PFSK-1 (cell line): ENCODE data around the gene ANKAR.

ENCODE experiments used
- POLR2AphosphoS5 ChIP-seq: IDR thresholded peaks from 2 replicates; pipeline ENCODE4 v1.6.1; 2012; ENCODE audit warnings: low read depth, mild to moderate bottlenecking, control low read depth, low read length, moderate library complexity
- SIN3A ChIP-seq: IDR thresholded peaks from 2 replicates; pipeline ENCODE4 v1.6.1; 2012; ENCODE audit warnings: mild to moderate bottlenecking, low read length, moderate library complexity, borderline replicate concordance; ENCODE audit not compliant: insufficient read depth
- TAF1 ChIP-seq: IDR thresholded peaks from 2 replicates; pipeline ENCODE4 v1.6.1; 2012; ENCODE audit warnings: low read length, control low read depth, borderline replicate concordance; ENCODE audit not compliant: insufficient read depth
- TF ChIP-seq, protein P1 (sequence below), 2 experiments: IDR thresholded peaks; 2 replicates each; pipeline versions ENCODE4 v1.6.1 to v1.8.0; 2011 to 2012; ENCODE audit warnings: low read depth in 2 of 2, low read length in 2 of 2, control low read depth in 1 of 2, inconsistent platforms in 1 of 2, mild to moderate bottlenecking in 1 of 2, moderate library complexity in 1 of 2; ENCODE audit not compliant: insufficient read depth in 1 of 2

DNA sequence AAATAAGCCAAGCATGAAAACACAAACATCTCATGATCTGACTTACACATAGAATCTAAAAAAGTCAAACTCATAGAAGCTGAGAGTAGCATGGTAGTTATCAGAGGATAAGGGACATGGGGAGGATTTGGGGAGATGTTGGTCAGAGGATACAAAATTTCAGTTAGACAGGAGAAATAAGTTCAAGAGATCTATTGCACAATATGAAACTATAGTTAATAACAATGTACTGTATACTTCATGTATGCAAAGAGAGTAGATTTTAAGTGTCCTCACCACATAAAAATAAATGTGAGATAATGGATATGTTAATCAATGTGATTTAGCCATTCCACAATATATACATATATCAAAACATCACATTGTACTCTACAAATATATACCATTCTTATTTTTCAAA, 23.2 kb upstream of the ANKAR start:
- TF ChIP-seq POLR2AphosphoS5, result no peak
- no peak for TF ChIP-seq SIN3A
- TF ChIP-seq, protein P1, sequence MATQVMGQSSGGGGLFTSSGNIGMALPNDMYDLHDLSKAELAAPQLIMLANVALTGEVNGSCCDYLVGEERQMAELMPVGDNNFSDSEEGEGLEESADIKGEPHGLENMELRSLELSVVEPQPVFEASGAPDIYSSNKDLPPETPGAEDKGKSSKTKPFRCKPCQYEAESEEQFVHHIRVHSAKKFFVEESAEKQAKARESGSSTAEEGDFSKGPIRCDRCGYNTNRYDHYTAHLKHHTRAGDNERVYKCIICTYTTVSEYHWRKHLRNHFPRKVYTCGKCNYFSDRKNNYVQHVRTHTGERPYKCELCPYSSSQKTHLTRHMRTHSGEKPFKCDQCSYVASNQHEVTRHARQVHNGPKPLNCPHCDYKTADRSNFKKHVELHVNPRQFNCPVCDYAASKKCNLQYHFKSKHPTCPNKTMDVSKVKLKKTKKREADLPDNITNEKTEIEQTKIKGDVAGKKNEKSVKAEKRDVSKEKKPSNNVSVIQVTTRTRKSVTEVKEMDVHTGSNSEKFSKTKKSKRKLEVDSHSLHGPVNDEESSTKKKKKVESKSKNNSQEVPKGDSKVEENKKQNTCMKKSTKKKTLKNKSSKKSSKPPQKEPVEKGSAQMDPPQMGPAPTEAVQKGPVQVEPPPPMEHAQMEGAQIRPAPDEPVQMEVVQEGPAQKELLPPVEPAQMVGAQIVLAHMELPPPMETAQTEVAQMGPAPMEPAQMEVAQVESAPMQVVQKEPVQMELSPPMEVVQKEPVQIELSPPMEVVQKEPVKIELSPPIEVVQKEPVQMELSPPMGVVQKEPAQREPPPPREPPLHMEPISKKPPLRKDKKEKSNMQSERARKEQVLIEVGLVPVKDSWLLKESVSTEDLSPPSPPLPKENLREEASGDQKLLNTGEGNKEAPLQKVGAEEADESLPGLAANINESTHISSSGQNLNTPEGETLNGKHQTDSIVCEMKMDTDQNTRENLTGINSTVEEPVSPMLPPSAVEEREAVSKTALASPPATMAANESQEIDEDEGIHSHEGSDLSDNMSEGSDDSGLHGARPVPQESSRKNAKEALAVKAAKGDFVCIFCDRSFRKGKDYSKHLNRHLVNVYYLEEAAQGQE (IDR thresholded peaks at IDR 0.05; ENCODE audit: insufficient read depth in 1 of 2, low read depth in 2 of 2, low read length in 2 of 2), result no peak
- no peak for TF ChIP-seq TAF1
